GM12891 (cell line): ENCODE measurements around the gene OTUD4.

Experiments used
- POLR2A ChIP-seq: IDR thresholded peaks from 2 replicates; pipeline ENCODE4 v1.6.1; 2011; ENCODE audit warnings: low read depth, low read length, control low read depth
- POLR2AphosphoS5 ChIP-seq: IDR thresholded peaks from 2 replicates; pipeline ENCODE4 v1.6.1; 2011; ENCODE audit warnings: low read depth, low read length, control low read depth

DNA sequence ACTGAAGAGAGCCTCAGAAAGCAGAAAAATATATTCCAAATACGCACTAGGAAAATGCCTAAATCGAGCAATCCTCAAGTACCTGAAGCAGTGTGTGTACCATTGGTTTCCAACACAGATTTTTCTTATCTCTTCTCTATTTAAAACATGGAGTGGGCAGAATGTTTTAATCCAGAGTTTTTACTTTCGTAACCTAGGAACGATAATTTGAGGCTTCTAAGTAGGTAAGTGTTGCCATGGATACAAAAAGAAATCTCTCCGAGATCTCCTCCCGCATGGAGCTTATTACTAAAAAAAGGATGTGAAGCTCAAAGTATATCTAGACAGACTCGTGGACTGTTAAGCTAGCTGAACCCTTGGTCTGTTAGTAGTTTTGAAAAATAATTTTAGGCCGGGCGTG is 23.0 kb upstream of the OTUD4 start:
- TF ChIP-seq POLR2A: no peak
- TF ChIP-seq POLR2AphosphoS5: no peak
